HS-5 (cell line): ENCODE data around the gene SALL1.

Experiments
- DNase-seq: peaks from one replicate; pipeline ENCODE4 v3.0.0-alpha.2; 2012; ENCODE audit warnings: low read depth

Gene SALL1

GRCh38 chr16:51150888-51151320 lies at the start of gene SALL1:
SALL1 (minus strand) TSS chr16:51151270; CDS start chr16:51151241, 29 bp downstream.
- DNase-seq: no peak

- no peak for DNase-seq
Observed at GRCh38 chr16:51200793-51201192, 49.7 kb upstream of the SALL1 start.

- DNase-seq: no peak
Observed at GRCh38 chr16:51197953-51198748, 47.1 kb upstream of the SALL1 start.

- DNase-seq: no peak
Observed at GRCh38 chr16:51193879-51194278, 42.8 kb upstream of the SALL1 start.

GRCh38 chr16:51184702-51185433 lies 33.8 kb upstream of the SALL1 start:
- DNase-seq: no peak

- no peak for DNase-seq
Observed at GRCh38 chr16:51181503-51181811, 30.4 kb upstream of the SALL1 start.

GRCh38 chr16:51180719-51181502 lies 29.8 kb upstream of the SALL1 start:
- no peak for DNase-seq

GRCh38 chr16:51175081-51175480 lies 24.0 kb upstream of the SALL1 start:
- no peak for DNase-seq

- DNase-seq: no peak
Observed at GRCh38 chr16:51172368-51172767, 21.3 kb upstream of the SALL1 start.

- no peak for DNase-seq
Observed at GRCh38 chr16:51168755-51169154, 17.7 kb upstream of the SALL1 start.

- no peak for DNase-seq
Observed at GRCh38 chr16:51167170-51167895, 16.3 kb upstream of the SALL1 start.

- no peak for DNase-seq
Observed at GRCh38 chr16:51166541-51166940, 15.5 kb upstream of the SALL1 start.

- DNase-seq: no peak
Observed at GRCh38 chr16:51166091-51166490, 15.0 kb upstream of the SALL1 start.

- DNase-seq: no peak
Observed at GRCh38 chr16:51165043-51165442, 14.0 kb upstream of the SALL1 start.

- no peak for DNase-seq
Observed at GRCh38 chr16:51164574-51164973, 13.5 kb upstream of the SALL1 start.

- no peak for DNase-seq
Observed at GRCh38 chr16:51163894-51164566, 13.0 kb upstream of the SALL1 start.

GRCh38 chr16:51163366-51163765 lies 12.3 kb upstream of the SALL1 start:
- no peak for DNase-seq

- DNase-seq: no peak
Observed at GRCh38 chr16:51161440-51162195, 10.5 kb upstream of the SALL1 start.

GRCh38 chr16:51159865-51160264 lies 8.8 kb upstream of the SALL1 start:
- DNase-seq: no peak

- DNase-seq: no peak
Observed at GRCh38 chr16:51159296-51159695, 8.2 kb upstream of the SALL1 start.

GRCh38 chr16:51157698-51158097 lies 6.6 kb upstream of the SALL1 start:
- no peak for DNase-seq
